Measurements from ENCODE around the gene YAP1.

- TF ChIP-seq, protein P1, sequence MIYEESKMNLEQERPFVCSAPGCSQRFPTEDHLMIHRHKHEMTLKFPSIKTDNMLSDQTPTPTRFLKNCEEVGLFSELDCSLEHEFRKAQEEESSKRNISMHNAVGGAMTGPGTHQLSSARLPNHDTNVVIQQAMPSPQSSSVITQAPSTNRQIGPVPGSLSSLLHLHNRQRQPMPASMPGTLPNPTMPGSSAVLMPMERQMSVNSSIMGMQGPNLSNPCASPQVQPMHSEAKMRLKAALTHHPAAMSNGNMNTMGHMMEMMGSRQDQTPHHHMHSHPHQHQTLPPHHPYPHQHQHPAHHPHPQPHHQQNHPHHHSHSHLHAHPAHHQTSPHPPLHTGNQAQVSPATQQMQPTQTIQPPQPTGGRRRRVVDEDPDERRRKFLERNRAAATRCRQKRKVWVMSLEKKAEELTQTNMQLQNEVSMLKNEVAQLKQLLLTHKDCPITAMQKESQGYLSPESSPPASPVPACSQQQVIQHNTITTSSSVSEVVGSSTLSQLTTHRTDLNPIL (CRISPR knock-in tag; IDR thresholded peaks at IDR 0.05; ENCODE audit: low read depth) = no peak
- TF ChIP-seq TOX (CRISPR knock-in tag; IDR thresholded peaks at IDR 0.05; ENCODE audit: borderline replicate concordance) (no peak), ARNTL (CRISPR knock-in tag; IDR thresholded peaks at IDR 0.05; ENCODE audit: borderline replicate concordance, low read depth) (no peak)
Observed at GRCh38 chr11:102216433-102217075, 106.3 kb downstream of the YAP1 start.

Data from SK-N-SH treated with all-trans-retinoic acid at 6 μM for 48 hours (cell line).